HEK293 (cell line): ENCODE data around the gene SLC31A1.

Experiments used
- CTCF ChIP-seq: fragments of 450-650 bp; formaldehyde crosslinking; IDR thresholded peaks from 2 replicates; pipeline ENCODE4 v1.5.1; 2016; ENCODE audit warnings: missing biosample characterization, missing genetic modification characterization
- SP7 ChIP-seq: fragments of 450-650 bp; formaldehyde crosslinking; IDR thresholded peaks from 2 replicates; pipeline ENCODE4 v1.5.1; 2016; ENCODE audit warnings: missing biosample characterization, missing genetic modification characterization
- YY1 ChIP-seq: fragments of 450-650 bp; formaldehyde crosslinking; IDR thresholded peaks from 2 replicates; pipeline ENCODE4 v1.5.1; 2018; ENCODE audit warnings: missing biosample characterization, missing genetic modification characterization
- ZBTB49 ChIP-seq: fragments of 450-650 bp; formaldehyde crosslinking; IDR thresholded peaks from 2 replicates; pipeline ENCODE4 v1.5.1; 2016; ENCODE audit warnings: missing biosample characterization, missing genetic modification characterization, low read depth
- ZFP41 ChIP-seq: fragments of 450-650 bp; formaldehyde crosslinking; IDR thresholded peaks from 2 replicates; pipeline ENCODE4 v1.5.1; 2016; ENCODE audit warnings: missing biosample characterization, missing genetic modification characterization, borderline replicate concordance
- ZFP69B ChIP-seq: fragments of 450-650 bp; formaldehyde crosslinking; IDR thresholded peaks from 2 replicates; pipeline ENCODE4 v1.5.1; 2016; ENCODE audit warnings: missing biosample characterization, missing genetic modification characterization
- ZNF155 ChIP-seq: fragments of 450-650 bp; formaldehyde crosslinking; IDR thresholded peaks from 2 replicates; pipeline ENCODE4 v1.5.1; 2016; ENCODE audit warnings: missing biosample characterization, missing genetic modification characterization
- ZNF24 ChIP-seq: fragments of 450-650 bp; formaldehyde crosslinking; IDR thresholded peaks from 2 replicates; pipeline ENCODE4 v1.5.1; 2016; ENCODE audit warnings: missing biosample characterization, missing genetic modification characterization
- ZNF274 ChIP-seq, 2 experiments: fragments of 200-500 bp in 1 of 2; fragments of 450-650 bp in 1 of 2; sonication (Bioruptor generic) in 1 of 2; formaldehyde crosslinking in 1 of 2; IDR thresholded peaks; 2 replicates each; pipeline versions ENCODE4 v1.5.1 to v1.6.1; 2014 to 2016; ENCODE audit warnings: borderline replicate concordance in 1 of 2, inconsistent platforms in 1 of 2, low read length in 1 of 2, missing biosample characterization in 1 of 2, missing genetic modification characterization in 1 of 2
- ZNF391 ChIP-seq: fragments of 450-650 bp; formaldehyde crosslinking; IDR thresholded peaks from 2 replicates; pipeline ENCODE4 v1.5.1; 2016; ENCODE audit warnings: low read depth, missing biosample characterization, missing genetic modification characterization, borderline replicate concordance
- ZNF670 ChIP-seq: fragments of 450-650 bp; formaldehyde crosslinking; IDR thresholded peaks from 2 replicates; pipeline ENCODE4 v1.5.1; 2016; ENCODE audit warnings: missing biosample characterization, missing genetic modification characterization, low read depth
- ZNF677 ChIP-seq: fragments of 450-650 bp; IDR thresholded peaks from 2 replicates; pipeline ENCODE4 v1.5.0; 2018; ENCODE audit warnings: missing biosample characterization, mild to moderate bottlenecking, missing genetic modification characterization, moderate library complexity
- ZSCAN30 ChIP-seq: fragments of 450-650 bp; IDR thresholded peaks from 2 replicates; pipeline ENCODE4 v1.5.1; 2018; ENCODE audit warnings: missing biosample characterization, mild to moderate bottlenecking, missing genetic modification characterization, moderate library complexity

- TF ChIP-seq ZSCAN30 (tag by site-specific recombination) = no peak
- no peak for TF ChIP-seq ZFP69B
- no peak for TF ChIP-seq YY1 (tag by site-specific recombination)
- TF ChIP-seq CTCF (tag by site-specific recombination) = no peak
- TF ChIP-seq ZNF24 (tag by site-specific recombination) = no peak
- no peak for TF ChIP-seq ZFP41 (tag by site-specific recombination)
- no peak for TF ChIP-seq ZBTB49 (tag by site-specific recombination)
- TF ChIP-seq ZNF670 = no peak
- no peak for TF ChIP-seq ZNF391 (tag by site-specific recombination)
- no peak for TF ChIP-seq SP7 (tag by site-specific recombination)
- no peak for TF ChIP-seq ZNF274 (IDR thresholded peaks at IDR 0.05; ENCODE audit: low read length)
- TF ChIP-seq ZNF274 (tag by site-specific recombination; IDR thresholded peaks at IDR 0.05; ENCODE audit: borderline replicate concordance) = no peak
- no peak for TF ChIP-seq ZNF677 (tag by site-specific recombination)
- TF ChIP-seq ZNF155 (tag by site-specific recombination) = no peak
Observed at GRCh38 chr9:113255438-113255837, 34.1 kb downstream of the SLC31A1 start.
